Measurements from ENCODE around the gene URI1.

- TF ChIP-seq CTCF (IDR thresholded peaks at IDR 0.05): no peak
- no peak for TF ChIP-seq POLR2A (IDR thresholded peaks at IDR 0.05)
- TF ChIP-seq EP300 (IDR thresholded peaks at IDR 0.05): no peak
- TF ChIP-seq POLR2AphosphoS5 (IDR thresholded peaks at IDR 0.05): no peak
Measured at GRCh38 chr19:30062907-30063649, 121.0 kb downstream of the URI1 start.

All from sigmoid colon (tissue), 4 donors.